Activated CD4-positive, alpha-beta T cell treated with anti-CD3 and anti-CD28 coated beads for 1 hour (primary cell): ENCODE measurements around the gene IL34.

Experiments
- DNase-seq: peaks from one replicate; pipeline ENCODE4 v3.0.0-alpha.2; 2020

The IL34 gene

DNA sequence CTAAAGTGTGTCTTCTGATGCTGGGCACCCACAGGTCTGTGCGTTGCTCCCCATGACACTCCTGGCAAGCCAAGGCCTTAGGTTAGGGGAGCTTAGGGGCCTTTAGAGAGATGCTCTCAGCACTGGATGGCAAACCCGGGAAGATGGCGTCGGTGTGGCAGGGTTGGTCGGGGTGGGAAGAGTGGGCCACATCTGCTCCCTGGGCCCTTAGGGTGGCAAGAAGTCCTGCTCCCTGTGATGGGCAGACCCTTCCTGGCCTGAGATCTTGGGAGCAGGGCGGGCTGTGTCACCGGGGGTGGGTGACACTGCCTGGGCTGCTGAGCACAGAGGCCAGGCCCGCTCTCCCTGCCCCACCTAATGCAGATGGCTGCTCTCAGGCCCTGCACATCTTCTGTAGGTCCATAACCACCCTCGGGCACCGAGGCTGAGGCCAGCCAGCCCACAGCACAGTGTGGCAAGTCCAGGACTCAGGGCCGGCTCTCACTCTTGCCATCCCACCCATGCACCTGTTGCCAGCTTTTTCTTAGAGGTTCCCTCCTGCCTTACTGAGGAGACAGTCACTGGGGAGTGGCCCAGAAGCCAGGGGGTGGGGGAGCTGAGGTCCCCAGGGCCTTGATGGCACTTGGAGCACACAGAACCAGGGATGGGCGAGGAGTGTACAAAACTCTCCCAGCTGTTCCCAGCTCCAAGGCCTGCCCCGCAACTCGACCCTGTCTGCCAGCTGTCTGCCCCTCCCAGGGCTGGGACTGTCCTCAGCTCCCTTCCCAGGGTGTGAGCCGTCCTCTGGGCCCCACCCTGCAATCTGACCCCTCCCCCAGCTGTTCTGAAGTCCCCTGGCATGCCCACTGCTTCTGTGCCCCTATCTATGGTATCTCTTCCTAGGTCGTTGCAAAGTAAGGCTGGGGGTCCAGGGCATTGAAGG lies 43.9 kb downstream of the IL34 start:
- DNase-seq: no peak

DNA sequence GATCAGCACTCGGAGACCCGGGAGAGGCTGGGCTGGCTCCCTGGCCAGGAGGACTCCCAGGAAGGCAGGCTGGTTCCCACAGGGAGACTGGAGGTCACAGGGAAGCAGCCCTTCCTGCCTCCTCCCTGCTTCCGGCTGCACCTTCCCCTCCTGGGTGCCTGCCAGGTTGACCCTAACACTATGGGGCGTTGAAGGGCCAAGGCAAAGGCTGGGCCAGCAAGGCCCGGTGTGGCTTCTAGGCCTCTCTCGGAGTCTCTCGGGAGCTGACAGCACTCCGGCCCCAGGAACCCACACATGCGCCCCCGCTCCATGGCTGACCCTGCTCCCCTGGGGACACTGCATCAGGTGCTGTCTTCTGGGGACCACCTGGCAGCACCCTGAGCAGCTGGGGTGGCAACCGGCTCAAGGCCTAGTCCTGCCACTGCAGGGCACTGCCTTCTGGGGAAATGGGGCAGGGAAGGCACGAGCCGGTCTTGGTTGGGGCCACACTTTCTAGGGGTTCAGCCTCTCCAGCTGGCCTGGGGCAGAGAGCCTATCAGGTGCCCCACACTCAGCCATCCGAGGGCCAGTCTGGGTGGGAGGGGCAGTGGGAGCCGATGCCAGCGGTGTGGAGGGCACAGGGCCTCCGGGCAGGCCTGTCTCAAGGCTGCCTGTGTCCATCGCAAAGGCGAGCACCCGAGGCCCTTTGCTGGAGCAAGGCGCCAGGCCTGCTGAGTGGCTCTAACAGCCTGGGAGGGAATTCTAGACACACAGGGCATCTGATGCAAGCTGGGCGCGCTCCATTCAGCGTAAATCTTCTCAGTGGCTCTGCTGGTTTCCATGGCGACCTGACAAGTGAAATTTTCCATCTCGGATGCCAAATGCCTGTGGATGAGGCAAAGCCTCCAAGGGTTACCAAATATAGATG lies 45.1 kb downstream of the IL34 start:
- no peak for DNase-seq

DNA sequence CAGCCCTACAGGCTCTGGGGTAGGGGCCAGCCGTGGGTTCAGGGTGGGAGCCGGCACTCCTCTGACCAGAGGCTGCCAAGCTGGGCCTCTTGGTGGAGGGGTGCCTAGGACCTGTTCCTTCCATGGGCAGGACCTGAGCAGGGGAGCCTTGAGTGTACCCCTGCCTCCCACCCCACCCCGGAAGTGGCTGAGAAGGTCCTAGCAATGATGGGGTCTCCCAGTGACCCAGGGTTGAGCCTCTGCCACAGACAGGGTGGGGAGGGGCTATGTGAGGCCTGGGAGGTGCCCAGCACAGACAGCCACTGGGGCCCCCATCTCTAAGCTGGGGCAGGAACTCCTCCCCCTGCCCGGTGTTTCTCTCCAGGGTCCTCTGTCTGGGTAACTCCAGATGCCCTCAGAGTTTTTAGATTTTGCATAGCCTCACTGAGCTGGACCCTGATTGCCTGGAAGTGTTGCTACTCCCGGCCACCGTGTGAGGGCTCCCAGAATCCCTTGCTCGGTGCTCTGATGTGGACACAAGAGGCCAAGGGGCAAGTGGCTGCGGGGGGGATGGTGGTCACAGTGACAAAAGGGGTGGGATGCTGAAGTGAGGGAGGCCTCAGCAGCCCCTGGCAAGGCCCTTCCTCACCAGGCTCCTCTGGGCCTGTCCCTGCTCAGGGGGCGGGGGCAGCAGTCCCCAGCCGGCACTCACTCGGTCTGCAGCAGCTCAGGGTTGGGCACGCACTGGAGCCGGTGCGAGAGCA lies 45.9 kb downstream of the IL34 start:
- DNase-seq: no peak

DNA sequence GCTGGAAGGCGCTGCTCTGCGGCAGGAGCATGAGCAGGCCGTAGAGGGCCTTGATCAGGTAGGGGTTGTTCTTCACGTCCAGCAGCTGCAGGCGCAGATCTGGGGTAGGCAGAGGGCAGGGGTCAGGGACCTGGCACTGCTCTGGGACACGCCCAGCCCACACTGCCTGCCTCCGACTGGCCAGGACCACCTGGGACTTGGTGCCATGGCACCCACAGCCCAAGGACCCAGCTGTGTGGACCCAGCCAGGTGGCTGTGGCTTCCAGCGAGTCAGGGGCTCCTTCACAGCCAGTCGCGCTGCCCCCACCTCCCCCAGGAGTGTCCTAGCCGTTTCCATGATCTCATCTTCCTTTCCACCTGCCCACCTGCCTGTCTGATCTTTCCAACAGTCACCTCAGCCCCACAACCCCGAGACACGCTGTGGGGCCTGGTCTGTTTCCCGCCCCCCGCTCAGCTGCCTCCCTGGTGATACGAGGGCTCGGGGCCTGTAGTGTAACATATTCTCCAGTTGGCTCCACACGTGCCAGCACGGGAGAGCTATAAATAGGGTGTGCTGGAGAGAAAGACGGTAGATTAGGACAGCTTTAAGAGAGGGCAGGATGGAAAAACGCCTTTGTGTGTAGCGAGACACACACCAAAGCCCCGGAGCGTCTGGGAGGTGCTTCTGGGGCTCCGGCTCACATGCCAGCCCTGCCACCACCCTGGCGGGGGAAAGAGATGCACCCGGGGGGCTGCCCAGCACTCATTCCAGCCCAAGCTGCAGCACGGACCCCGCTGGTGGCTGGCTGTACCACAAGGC lies 46.7 kb downstream of the IL34 start:
- DNase-seq: no peak

DNA sequence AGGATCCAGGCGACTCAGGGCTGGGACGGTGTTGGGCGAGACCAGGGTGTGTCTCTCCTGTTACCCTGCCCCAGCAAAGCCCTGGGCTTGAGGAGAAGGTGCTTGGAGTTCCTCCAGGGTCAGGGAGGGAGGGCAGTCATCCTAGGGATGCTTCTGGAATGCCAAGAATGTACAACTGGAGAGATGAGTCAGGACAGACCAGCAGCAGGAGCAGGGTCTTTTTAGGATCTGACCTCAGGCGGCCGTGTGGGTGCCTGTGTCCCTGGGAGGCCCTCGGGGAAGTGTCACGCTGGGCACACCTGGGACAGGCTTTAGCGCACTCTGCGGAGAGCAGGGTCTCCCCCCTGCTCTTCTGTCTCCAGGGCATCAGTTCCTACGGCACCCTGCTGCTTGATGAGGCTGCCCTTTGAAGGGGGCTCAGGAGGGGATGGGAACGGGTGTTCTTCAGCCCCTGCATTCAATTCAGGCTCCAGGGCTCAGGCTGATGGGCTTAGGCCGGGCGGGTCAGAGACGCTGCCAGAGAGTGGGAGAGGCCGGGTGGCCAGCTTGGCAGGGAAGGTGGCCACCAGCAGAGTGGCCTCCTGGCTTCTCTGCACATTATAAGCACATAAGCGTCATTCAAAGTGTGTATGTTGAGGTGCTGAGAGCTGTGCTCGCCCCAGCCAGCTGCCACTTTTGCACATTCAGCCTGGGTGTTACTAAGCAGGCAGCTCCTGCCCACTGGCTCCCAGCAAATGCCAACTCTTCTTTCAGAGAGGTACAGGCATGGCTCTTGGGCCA lies 47.9 kb downstream of the IL34 start:
- no peak for DNase-seq

DNA sequence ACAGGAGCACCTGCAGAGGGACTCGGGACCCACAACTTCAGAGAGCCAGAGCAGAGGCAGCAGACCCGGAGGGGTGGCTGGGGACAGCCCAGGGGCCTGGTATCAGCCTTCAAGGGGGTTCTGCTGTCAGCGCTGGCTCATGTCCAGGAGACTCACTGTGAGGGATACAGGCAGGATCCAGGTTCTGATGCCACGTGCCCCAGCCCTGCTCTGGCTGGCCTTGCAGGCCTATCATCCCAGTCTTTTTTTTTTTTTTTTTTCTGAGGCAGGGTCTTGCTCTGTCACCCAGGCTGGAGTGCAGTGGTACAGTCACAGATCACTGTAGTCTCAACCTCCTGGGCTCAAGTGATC lies 48.5 kb downstream of the IL34 start:
- no peak for DNase-seq

DNA sequence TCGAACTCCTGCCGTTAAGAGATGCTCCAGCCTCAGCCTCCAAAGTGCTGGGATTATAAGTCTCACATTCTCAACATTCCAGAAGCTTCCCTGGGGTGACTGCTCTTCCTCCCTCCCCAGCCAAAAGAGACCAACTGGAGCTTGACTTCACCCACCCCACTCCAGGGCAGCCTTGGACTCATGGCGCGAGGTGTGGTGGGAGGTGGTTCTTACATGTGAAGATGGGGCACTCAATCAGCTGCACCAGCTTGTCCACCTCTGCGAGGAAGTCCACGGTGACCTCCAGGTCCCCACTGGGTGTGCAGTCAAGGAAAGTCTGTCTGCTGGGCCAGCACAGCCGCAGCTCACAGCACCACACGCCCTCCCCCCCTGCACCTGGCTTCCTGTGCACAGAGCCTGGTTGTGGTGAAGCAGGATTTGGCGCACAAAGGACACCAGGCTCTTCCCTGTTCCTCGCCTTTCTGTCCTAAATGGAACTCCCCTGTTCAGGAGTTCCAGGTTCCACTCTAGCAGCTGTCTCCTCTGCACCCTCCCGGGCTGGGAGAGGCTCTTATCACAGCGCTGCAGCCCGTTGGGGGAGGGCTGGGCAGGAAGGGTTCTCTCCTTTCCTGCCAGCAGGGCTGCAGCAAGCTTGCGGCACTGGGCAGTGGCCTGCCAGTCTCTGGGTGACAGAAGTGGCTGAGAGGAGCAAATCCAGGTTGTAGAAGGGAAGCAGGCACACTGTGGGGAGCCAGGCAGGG lies 49.1 kb downstream of the IL34 start:
- DNase-seq: no peak

DNA sequence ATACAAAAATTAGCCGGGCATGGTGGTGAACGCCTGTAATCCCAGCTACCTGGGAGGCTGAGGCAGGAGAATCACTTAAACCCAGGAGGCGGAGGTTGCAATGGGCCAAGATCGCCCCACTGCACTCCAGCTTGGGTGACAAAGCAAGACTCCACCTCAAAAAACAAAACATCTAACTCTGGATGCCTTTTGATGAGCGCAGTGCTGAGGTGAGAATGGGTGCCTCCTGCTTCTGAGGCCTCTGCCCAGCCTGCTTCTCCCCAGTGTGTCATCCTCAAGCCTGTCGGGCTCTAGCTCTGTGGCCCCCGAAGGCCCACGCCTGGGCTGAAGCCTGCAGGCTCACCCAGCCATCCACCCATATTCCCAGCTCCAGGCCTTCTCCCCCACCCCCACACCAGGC lies 50.0 kb downstream of the IL34 start:
- no peak for DNase-seq

DNA sequence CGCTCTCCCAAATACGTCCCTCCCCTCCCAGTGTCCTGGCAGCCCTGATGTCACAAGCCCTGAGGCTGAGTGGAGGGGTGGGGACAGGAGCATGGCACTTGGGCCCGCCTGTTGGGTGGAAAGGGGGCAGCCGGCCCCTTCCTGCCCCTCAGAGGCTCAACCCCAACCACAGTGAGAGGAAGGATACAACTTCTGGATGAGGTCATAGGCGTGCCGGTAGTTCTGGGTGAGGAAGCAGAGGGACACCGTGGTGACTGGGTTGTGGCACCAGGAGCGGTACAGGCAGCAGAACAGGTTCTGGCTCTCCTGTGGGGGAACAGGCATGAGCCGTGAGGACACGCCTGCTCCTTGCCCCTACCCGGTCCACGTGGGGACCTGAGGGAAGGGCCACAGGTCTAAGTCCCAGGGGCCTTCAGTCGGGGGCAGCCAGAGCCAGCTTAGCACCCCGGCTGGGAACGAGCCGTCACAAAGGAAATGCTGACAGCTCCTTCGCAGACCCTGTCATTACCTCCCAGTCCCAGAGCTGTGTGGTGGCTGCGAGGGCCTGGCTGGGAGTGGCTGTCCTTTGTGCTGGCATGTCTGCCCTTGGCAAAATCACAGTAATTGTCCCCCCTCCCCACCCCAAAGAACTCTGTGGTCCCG lies 50.7 kb downstream of the IL34 start:
- no peak for DNase-seq

DNA sequence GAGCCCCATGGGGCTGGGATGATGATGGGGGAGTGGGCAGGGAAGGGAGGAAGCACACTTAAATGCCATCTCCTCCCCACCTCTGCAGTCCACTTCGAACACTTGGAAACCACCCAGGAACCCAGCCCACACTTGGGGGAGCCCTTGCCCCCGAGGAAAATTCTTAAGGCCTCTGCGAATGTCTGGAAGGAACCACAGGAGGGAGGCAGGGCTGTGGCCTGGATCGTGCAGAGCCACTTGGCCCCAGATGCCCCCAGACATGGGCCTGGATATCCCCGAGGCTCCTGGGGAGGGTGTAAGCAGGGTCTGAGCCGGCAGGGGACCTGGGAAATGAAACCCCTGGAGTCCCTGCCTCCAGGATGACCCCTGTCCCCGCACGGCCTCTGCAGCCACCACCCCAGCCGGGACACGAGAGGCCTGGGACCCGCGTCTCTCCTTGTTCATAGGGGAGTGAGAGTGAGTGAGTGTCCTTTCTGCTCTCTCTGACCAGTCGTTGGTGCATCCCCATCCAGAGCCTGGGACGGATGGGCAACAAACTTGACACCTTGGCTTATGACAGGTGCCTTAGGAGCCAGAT lies 51.3 kb downstream of the IL34 start:
- no peak for DNase-seq

DNA sequence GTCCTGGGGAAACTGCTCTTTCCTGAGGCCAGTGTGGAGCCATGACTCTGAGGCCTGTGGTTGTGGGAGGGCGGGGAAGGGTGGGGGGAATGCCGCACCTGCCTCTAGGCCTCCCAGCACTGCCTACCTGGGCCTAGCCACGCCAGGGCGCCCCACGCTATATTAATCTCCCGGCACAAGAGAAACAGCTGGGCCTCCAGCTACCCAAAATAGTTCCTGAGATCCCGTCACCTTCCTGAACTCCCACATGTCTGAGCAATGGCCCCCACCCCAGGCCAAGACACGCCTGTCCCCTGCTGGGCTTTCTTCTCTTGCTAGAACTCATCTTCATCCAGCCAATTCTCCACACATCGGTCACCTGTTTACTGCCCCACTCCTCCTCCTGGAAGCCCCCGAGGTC lies 52.5 kb downstream of the IL34 start:
- DNase-seq: no peak

DNA sequence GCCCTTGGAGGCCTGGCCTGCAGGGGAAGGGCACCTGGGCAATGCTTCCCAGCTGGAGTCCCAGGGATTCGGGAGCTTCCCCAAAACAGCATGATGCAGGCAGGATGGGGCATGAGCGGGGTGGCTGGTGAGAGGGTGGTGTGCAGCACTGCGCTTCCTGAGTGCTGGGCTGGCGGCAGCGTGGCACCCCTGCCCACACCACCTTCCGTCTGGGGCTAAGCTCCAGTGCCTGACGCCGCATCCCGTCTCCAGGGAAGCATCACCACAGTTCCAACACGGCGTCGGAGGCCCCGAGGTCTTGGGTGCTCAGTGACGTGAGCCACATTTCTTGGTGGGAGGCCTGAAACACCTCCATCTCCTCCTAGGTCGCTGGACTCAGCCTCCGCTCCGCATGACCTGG lies 53.3 kb downstream of the IL34 start:
- no peak for DNase-seq

DNA sequence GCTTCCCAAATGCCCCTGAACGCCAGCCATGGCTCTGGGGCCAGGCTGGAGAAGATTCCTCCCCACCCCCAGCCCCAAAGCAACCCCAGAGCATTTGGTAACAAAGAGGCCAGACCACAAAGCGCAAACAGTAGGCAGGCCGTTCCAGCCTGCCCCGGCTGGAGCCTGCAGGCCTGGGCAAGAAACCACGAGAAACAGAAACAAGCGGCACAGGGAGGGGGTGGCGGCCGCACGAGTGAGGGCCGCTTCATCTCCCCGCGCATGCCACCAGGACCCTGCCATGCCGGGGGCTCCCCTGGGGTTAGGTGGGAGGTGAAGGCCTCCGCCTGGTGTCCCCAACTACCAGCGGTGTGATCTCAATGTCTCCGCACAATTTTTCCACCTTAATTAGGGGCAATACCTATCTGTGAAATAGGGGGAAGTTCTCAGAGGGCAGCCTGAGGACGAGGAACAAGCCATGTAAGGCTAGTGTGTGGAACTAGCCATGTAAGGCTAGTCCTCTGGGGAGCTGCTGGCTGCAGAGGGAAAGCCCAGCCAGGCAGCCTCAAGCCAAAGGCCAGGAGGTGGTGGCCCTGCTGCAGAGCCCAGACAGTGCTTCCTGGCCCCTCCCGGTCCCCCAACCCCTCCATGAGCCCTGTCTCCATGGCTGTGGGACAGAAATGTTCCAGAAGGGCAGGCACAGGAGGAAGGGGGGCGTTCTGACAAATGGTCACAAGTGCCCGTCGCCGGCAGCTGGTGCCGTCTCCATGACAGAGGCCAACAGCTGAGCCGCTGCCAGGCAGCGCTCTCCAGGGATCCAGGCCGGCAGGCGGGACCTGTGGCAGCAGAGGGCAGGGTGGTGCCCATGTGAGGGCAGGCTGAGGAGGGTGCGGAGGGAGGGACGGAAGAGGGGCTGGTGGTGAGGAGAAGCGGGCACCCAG lies 54.0 kb downstream of the IL34 start:
- no peak for DNase-seq

DNA sequence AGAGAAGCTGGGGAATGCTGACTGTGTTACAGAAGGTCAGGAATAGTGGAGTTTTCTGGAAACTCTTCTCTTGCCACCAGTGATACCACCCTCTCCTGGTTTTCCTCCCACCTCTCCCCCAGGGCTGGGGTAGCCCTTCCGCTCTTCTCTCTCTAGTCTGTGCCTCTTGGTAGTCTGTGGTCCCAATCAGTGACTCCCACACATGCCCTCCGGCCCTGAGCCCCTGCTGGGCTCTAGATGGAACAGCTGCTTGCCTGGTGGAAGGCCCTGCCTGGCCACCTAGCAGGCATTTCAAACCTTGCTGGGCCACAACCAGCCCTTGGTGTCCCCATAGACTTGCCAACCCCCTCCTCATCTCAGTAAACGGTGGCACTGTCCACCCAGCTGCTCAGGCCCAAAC lies 54.7 kb downstream of the IL34 start:
- DNase-seq: no peak

DNA sequence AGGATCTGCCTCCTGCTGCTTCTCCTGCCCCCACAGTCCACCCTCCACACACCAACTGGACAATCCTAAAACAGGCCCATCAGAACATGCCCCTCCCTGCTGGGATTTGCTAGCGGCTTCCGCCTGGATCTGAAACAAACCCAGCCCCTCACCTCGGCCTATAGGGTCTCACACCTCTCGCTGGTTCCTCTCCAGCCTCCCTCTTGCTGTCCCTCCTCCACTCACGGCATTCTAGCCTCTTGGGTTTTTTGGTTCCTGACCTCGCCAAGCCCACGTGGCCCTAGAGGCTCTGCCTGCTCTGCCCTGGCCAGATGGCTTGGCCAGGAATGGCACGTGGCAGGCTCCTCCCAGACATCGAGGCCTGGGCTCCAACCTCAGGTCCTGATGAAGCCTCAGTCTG lies 55.2 kb downstream of the IL34 start:
- no peak for DNase-seq

DNA sequence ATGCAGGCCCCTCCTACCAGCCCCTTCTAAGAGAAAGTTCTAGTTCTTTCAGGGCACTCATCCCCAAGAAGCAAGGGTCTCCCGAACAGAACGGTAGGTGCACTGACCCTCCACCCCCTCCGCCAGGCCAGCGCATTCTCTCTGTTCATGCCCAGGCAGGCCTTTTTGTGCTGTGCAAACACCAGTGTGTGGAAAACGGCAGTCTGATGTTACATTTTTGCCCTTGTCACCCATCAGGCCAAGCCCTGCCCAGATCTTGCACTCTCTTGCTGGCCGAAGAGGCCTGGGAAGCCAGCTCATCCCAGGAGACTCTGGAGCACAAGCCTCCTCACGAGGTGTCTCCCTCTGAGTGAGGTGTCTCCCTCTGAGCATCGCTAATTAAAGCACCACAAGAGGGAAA lies 55.6 kb downstream of the IL34 start:
- no peak for DNase-seq

DNA sequence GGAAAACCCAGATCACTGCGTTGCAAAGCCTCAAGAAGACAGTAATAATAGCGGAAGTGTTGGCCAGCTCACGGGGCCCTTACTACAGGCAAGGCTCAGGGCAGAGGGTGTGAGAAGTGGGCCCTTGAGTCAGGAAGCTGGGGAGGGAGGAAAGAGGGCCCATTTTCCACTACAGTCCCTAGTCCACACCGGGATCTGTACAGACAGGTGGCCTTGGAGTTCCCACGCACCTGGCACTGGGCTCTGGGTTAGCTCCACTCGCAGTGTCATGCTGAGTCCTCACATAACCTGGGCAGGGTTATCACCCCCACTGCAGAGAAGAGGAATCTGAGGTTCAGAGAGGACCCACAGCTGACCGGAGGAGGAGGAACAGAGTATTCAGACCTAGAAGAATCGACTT lies 56.3 kb downstream of the IL34 start:
- DNase-seq: no peak

DNA sequence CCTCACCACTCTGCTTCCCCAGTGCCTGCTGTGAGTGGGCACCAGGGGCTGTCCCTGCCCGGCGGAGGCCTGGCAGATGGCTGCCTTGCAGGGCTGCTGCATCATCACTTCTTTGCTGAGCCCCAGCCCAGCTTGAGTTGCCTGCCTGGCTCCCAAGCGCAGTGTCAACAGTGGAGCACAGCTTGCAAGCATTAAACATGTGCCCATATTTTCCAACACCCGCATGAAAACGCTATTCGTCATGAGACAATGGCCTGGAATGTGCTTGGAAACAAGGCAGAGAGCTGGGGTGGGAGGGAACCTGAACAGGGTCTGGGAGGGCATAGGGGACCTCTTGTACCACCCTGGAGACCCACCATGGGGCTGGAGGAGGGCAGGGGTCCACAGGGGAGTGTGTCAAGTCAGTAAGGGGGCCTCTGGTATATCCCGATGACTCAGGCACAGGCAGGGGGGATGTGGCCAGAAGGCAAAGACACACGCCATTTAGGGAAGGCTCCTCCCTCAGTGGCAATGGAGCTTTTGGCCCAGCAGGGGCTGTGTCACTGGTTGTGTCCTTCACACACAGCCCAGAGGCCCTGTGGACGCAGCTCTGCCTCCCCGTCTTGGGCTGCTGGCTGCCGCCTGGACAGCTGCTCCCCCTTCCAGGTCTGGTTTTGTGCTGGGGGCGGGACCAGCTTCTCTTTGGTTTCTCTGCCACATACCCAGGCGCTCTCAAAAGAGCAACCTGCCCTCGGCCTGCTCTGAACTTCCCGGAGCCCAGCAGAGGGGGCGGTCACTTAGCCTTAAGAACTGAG lies 56.9 kb downstream of the IL34 start:
- DNase-seq: no peak
